ENCODE measurements around the gene RCAN2.
"Not testable (repeated sequence)": the region's sequence is repeated elsewhere in the genome, so short reads cannot be mapped to it uniquely, and the experiment has no call there.

The RCAN2 gene

GRCh38 chr6:46405620-46406180, 85.5 kb downstream of the RCAN2 start:
- H3K27ac ChIP-seq = not testable (repeated sequence)

GRCh38 chr6:46400898-46401297, 90.4 kb downstream of the RCAN2 start:
- no peak overlapping the region for H3K4me3 ChIP-seq
- no peak overlapping the region for H3K27ac ChIP-seq

More at GRCh38 chr6:46405620-46406180, 85.5 kb downstream of the RCAN2 start:
- not testable (repeated sequence) for H3K4me3 ChIP-seq

GRCh38 chr6:46395530-46395929, 95.7 kb downstream of the RCAN2 start:
- H3K27ac ChIP-seq = no peak overlapping the region
- H3K4me3 ChIP-seq = no peak overlapping the region

- Histone ChIP-seq H3K27ac (no peak overlapping the region), H3K4me3 (no peak overlapping the region)
Observed at GRCh38 chr6:46393940-46394337, 97.3 kb downstream of the RCAN2 start.

GRCh38 chr6:46393161-46393939, 97.9 kb downstream of the RCAN2 start:
- H3K27ac ChIP-seq = no peak overlapping the region
- H3K4me3 ChIP-seq = no peak overlapping the region

- no peak overlapping the region for H3K27ac ChIP-seq
- no peak overlapping the region for H3K4me3 ChIP-seq
Observed at GRCh38 chr6:46392294-46392693, 99.0 kb downstream of the RCAN2 start.

- H3K4me3 ChIP-seq = no peak overlapping the region
- H3K27ac ChIP-seq = no peak overlapping the region
Observed at GRCh38 chr6:46390153-46390876, 100.9 kb downstream of the RCAN2 start.

- not testable (repeated sequence) for H3K4me3 ChIP-seq, H3K27ac ChIP-seq
Observed at GRCh38 chr6:46387728-46388127, 103.5 kb downstream of the RCAN2 start.

GRCh38 chr6:46381579-46381978, 109.7 kb downstream of the RCAN2 start:
- no peak overlapping the region for H3K4me3 ChIP-seq
- H3K27ac ChIP-seq = no peak overlapping the region

- Histone ChIP-seq H3K4me3 (no peak overlapping the region), H3K27ac (no peak overlapping the region)
Observed at GRCh38 chr6:46381057-46381456, 110.2 kb downstream of the RCAN2 start.

- Histone ChIP-seq H3K27ac (no peak overlapping the region), H3K4me3 (no peak overlapping the region)
Observed at GRCh38 chr6:46380152-46380807, 111.0 kb downstream of the RCAN2 start.

- Histone ChIP-seq H3K27ac (no peak overlapping the region), H3K4me3 (no peak overlapping the region)
Observed at GRCh38 chr6:46378882-46379416, 112.3 kb downstream of the RCAN2 start.

GRCh38 chr6:46378161-46378881, 112.9 kb downstream of the RCAN2 start:
- H3K27ac ChIP-seq = no peak overlapping the region
- H3K4me3 ChIP-seq = no peak overlapping the region

GRCh38 chr6:46377209-46377608, 114.0 kb downstream of the RCAN2 start:
- no peak overlapping the region for H3K4me3 ChIP-seq
- peak overlapping the region in 1 of 21 experiments; percentile 27 for H3K27ac ChIP-seq

GRCh38 chr6:46376562-46377061, 114.6 kb downstream of the RCAN2 start:
- Histone ChIP-seq H3K4me3 (no peak overlapping the region), H3K27ac (peak overlapping the region in 1 of 21 experiments; percentile 27)

GRCh38 chr6:46370622-46371021, 120.6 kb downstream of the RCAN2 start:
- Histone ChIP-seq H3K4me3 (no peak overlapping the region), H3K27ac (no peak overlapping the region)

- Histone ChIP-seq H3K4me3 (no peak overlapping the region), H3K27ac (no peak overlapping the region)
Observed at GRCh38 chr6:46368169-46368536, 123.1 kb downstream of the RCAN2 start.

- H3K27ac ChIP-seq = no peak overlapping the region
- H3K4me3 ChIP-seq = no peak overlapping the region
Observed at GRCh38 chr6:46367354-46368168, 123.7 kb downstream of the RCAN2 start.
